H54 (cell line): Measurements from ENCODE around the gene SYVN1.
"Not testable (repeated sequence)": the region's sequence is repeated elsewhere in the genome, so short reads cannot be mapped to it uniquely, and the experiment has no call there.

Experiments used
- DNase-seq: peaks from one replicate; pipeline ENCODE4 v3.0.0; 2011; ENCODE audit warnings: low spot score, mixed read lengths; ENCODE audit not compliant: insufficient read length
- FAIRE-seq: peaks from 3 replicates; lab custom pipeline; 2011; peaks lifted over from hg19 to GRCh38; lab: Jason Lieb, UNC
- POLR2A ChIP-seq: IDR thresholded peaks from 2 replicates; pipeline ENCODE4 v1.6.1; 2011; ENCODE audit warnings: low read depth, mild to moderate bottlenecking, low read length

SYVN1 gene

DNA sequence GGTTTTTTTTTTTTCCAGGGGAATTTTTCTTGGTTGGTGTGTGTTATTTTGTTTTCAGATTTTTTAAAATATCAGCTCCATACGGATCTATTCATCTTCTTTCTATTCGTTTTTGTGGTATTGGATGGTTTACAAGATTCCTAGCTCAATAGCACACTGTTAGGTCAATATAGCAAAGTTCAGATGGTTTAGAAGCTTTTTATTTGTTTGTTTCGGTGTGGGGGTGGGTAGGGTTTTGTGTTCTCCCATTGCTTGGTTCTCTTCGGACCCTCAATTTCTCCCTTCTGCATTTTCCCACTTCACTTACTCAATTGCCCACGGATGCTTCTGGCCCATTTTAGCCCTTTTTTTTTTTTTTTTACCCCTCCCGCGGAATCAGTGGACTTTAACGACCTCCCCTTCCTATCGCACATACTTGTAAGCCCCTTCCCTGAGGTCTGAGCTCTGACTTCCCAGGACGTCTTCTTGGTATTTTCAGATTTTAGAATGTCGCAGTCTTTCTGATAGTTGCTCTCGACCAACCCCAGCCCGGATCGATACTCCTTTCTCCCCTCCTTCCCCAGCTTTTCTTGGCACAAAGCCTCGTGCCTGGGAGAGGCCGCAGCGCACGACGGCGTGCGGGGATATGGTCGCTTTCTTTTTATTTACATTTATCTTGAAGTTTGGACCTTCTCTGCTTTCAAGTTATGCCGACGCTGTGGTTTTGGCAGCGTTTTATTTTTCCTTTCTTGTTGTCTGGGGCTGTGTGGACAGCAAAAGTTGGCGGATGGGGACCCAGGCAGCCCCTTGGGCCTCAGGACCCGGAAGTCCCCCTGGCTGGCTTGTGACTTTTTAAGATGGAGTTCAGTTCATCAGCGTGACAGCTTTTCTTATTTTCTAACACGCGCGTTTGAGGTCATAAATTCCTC lies 31.3 kb upstream of the SYVN1 start:
- TF ChIP-seq POLR2A: no peak
- DNase-seq (no peak), FAIRE-seq (no peak)

- DNase-seq (no peak), FAIRE-seq (no peak)
- no peak for TF ChIP-seq POLR2A
Observed at GRCh38 chr11:65163684-65164083, 29.4 kb upstream of the SYVN1 start.

- DNase-seq (no peak), FAIRE-seq (no peak)
- TF ChIP-seq POLR2A: no peak
Observed at GRCh38 chr11:65160643-65161042, 26.3 kb upstream of the SYVN1 start.

DNA sequence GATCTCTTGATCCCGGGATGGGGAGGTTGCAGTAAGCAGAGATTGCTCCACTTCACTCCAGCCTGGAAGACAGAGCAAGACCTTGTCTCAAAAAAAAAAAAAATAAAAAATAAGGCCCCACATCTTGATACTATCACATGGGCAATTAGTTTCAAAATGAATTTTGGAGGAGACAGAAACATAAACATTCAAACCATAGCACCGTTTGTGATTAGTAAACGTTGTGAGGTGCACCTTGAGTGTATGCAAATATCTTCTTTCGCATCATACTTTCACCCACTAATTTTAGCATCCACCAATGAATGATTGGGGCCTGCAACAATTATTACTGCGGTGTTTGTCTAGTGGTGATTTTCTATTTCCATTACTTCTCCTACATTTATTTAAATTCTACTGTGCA lies 24.7 kb upstream of the SYVN1 start:
- TF ChIP-seq POLR2A: no peak
- no peak for FAIRE-seq
- DNase-seq: no peak

DNA sequence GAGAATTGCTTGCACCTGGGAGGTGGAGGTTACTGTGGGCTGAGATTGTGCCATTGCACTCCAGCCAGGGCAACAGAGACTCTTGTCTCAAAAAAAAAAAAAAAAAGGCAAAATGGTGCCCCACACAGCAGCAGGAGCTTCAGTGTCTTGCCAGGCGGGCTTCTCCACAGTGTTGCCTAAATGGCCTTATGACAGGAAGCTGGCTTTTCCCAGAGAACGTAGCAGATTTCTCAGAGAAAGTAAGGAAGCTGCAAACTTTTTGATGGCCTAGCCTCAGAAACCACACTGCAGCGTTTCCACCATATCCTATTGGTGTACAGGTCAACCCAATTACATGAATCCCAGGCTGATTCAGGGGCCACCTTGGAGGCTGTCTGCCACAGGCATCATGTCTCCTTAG lies 23.0 kb upstream of the SYVN1 start:
- no peak for DNase-seq
- no peak for FAIRE-seq
- TF ChIP-seq POLR2A: no peak

DNA sequence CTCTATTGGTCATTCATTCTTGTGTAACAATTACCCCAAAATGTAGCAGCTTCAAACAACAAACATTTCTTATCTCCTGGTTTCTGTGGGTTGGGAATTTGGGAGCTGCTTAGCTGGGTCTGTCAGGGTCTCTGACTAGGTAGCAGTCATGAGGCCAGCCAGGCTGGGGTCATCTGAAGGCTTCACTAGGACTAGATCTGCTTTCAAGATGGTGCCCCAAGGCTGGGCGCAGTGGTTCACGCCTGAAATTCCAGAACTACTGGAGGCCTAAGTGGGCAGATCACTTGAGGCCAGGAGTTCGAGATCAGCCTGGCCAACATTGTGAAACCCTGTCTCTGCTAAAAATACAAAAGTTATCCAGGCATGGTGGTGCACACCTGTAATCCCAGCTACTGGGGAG lies 22.6 kb upstream of the SYVN1 start:
- FAIRE-seq (no peak), DNase-seq (no peak)
- TF ChIP-seq POLR2A: no peak

GRCh38 chr11:65156256-65156655 lies 21.9 kb upstream of the SYVN1 start:
- no peak for TF ChIP-seq POLR2A
- DNase-seq (no peak), FAIRE-seq (no peak)

- no peak for FAIRE-seq
- no peak for TF ChIP-seq POLR2A
- DNase-seq: no peak
Observed at GRCh38 chr11:65152122-65152521, 17.8 kb upstream of the SYVN1 start.

DNA sequence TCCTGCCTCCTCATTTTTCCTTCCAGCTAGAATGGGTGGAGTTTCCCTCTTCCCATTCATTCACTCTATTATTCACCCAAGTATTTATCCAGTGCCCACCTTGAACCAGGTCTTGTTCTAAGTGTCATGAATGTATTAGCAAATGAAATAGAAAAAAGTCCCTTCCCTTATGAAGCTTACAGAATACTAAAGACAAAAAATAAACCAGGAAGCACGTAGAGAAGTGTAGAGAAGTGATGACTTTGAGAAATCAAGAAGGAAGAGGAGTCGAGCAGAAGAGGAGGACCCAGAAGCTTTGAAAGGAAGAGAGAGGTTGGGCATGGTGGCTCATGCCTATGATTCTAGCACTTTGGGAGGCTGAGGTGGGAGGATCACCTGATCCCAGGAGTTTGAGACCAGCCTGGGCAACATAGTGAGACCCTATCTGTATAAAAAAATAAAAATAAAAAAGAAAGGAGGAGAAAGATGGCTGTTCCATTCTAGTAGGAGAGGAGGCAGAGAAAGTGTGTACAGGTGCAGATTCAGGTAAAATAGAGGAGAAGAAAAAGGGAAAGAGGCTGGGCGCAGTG lies 17.1 kb upstream of the SYVN1 start:
- no peak for FAIRE-seq
- no peak for TF ChIP-seq POLR2A
- no peak for DNase-seq

DNA sequence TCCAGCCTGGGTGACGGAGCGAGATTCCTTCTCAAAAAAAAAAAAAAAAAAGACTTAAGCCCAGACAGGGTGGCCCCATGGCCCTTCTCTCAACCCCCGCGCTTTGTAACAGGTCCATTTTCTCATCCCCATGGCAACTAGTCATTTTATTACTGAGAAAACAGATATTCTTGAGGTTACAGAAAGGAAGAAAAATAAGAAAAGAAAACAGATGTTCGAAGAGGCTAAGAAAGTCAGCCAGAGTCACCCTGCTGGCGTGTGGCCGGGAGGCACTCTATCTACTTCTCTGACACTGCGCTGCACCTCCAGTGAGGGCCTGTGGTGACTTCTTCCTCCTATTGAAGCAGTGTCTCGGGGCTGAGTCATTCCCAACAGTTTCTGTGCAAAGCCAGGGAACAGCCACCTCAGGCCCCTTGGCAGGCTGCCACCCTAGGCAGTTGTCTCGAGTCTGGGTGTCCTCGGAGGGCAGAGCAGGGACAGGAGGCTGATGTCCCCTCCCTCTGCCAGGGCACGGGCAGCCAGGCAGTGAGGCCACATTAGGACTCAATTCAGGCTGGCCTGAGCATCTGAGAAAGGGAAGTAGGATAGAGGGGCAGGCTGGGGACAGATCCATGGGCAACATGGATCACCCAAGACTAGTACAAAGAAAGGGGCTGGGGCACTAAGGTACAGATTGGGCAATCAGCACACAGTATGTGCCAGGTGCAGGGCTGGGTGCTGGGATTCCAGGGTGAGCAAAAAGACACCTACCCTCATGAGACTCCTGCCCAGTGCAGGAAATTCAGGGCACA lies 16.4 kb upstream of the SYVN1 start:
- FAIRE-seq (peak; percentile 69), DNase-seq (peak; percentile 87)
- TF ChIP-seq POLR2A: peak; percentile 28; the same call in 1 of the 2 replicates

GRCh38 chr11:65150131-65150508 lies 15.8 kb upstream of the SYVN1 start:
- DNase-seq, FAIRE-seq: not testable (repeated sequence)

DNA sequence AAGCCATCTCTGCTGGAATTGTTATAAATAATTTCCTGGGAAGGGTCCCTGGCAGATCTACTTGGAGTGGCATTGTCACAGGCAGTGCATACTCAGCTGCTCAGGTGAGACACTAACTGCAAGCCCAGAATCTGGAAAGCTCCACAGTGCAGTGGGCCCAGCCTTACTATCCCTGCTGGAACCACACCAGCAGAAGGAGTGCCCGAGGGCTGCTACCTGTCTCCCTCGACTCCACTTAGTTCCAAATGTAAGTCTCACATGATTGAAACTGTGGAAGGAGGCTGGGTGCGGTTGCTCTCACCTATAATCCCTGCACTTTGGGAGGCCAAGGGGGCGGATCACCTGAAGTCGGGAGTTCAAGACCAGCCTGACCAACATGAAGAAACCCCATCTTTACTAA lies 14.3 kb upstream of the SYVN1 start:
- no peak for DNase-seq
- no peak for FAIRE-seq
- no peak for TF ChIP-seq POLR2A

DNA sequence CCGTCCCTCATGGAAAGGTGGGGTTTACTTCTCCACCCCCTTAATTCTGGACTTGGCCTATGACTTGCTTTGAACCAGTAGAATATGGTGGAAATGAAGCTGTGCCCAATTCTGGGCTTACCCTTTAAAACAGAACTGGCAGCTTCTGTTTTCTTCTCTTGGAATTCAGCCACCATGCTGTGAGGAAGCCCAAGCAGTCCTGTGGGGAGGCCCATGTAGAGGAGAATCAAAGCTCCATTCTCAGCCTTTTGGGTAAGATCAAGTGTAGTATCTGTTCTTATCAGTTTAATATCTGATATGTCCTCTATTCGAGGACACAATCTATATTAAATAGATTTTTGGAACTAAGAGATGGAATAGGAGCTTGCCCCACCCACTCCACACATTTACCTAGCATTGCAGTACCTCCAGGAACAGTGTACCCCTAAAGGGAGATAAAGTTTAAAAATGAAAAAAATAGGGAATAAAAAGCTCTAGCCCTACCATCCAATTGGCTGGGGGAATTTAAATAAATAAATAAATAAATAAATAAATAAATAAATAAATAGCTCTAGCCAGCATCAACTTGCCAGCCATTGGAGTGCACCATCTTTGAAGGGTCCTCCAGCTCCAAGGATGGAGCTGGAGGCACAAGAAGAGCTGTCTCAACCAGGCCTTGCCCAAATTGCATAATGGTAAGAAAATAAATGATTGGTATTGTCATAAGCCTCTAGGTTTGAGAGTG lies 13.2 kb upstream of the SYVN1 start:
- no peak for FAIRE-seq
- TF ChIP-seq POLR2A: no peak
- no peak for DNase-seq
